ENCODE data around the gene PLCD1.
A peak's percentile ranks its signal among the peaks of the same experiment; 100 is the strongest.
"Not testable (repeated sequence)": the region's sequence is repeated elsewhere in the genome, so short reads cannot be mapped to it uniquely, and the experiment has no call there.

The PLCD1 gene

DNA sequence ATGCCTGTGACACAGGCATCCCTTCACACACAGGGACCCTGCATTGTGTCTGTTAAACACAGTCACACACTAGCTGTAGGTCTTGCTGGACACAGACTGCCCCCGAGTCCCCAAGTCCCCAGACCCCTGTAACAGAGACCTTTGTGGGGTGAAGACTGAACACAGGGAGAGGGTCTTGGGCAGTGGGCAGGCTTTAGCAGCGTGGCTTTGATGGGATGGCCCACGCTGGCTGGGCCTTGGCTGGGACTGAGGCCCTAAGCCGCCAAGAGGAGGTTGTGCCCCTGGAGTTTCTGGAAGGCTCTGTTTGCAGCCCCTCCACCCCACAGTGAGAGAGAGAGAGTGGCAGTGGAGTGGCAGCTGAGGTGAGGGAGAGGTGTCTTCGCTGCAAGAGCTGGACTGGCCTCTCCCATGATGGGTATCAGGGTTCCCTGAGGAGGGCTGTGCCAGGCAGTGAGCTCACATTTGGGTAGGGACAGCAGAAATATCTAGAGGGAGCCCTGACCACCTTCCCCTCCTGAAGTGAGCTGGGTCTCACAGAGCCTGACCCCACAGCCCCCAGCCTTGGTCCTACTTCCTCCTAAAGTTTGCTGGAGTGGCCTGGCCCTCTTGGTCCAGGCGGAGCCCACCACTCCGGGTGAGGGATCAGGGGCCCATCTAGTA, 39.5 kb downstream of the PLCD1 start:
- H3K9me3 ChIP-seq (ENCODE audit: control insufficient read depth in 1 of 2, low read length in 2 of 2), result no peaks in the 10 kb centered on the region
- H3K4me3 ChIP-seq (ENCODE audit: low read depth in 1 of 2, low read length in 2 of 2), result no peak overlapping the region
- no peaks in the 10 kb centered on the region for H3K36me3 ChIP-seq (ENCODE audit: control insufficient read depth in 1 of 2, insufficient read depth in 2 of 2, low read length in 2 of 2)
- peak overlapping the region; percentile 93 for H3K27ac ChIP-seq (ENCODE audit: low read length)
- no peaks in the 10 kb centered on the region for H3K27me3 ChIP-seq (ENCODE audit: low read depth, low read length)
- peaks cover 5 to 6% of the 10 kb centered on the region in 2 donors for H3K4me1 ChIP-seq (ENCODE audit: control insufficient read depth in 1 of 2, insufficient read depth in 2 of 2, low read length in 2 of 2)

DNA sequence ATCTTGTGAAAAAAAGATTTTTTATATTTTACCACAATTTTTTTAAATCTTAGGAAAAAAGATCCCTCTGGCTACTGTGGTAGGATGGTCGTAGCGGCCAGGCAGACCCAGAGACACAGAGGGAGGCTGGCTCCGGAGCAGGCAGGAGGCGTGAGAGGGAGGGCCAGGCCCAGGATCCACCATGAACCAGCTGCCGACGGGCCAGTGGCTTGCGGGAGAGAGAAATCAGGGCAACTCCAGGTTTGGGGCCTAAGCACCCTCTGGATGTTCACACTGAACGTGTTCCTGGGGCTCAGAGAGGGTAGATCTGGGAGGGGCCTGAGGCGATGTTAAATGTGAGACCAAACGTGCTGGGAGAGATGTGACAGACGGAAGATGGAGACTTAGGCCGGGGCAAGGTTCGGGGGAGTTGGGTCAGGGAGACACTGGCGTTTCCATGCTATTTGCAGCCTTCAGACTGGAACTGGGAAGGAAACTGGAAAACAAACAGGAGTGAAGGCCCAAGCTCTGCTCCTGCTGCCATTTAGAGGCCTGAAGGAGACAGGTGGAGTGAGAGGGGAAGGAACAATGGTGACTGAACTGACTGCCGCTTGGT, 40.4 kb downstream of the PLCD1 start:
- no peak overlapping the region for H3K27ac ChIP-seq (ENCODE audit: low read length)
- peaks cover 0 to 4% of the 10 kb centered on the region in 2 donors for H3K36me3 ChIP-seq (ENCODE audit: control insufficient read depth in 1 of 2, insufficient read depth in 2 of 2, low read length in 2 of 2)
- H3K4me1 ChIP-seq (ENCODE audit: control insufficient read depth in 1 of 2, insufficient read depth in 2 of 2, low read length in 2 of 2), result peaks cover 5 to 6% of the 10 kb centered on the region in 2 donors
- no peak overlapping the region for H3K4me3 ChIP-seq (ENCODE audit: low read depth in 1 of 2, low read length in 2 of 2)
- H3K27me3 ChIP-seq (ENCODE audit: low read depth, low read length), result no peaks in the 10 kb centered on the region
- H3K9me3 ChIP-seq (ENCODE audit: control insufficient read depth in 1 of 2, low read length in 2 of 2), result no peaks in the 10 kb centered on the region

DNA sequence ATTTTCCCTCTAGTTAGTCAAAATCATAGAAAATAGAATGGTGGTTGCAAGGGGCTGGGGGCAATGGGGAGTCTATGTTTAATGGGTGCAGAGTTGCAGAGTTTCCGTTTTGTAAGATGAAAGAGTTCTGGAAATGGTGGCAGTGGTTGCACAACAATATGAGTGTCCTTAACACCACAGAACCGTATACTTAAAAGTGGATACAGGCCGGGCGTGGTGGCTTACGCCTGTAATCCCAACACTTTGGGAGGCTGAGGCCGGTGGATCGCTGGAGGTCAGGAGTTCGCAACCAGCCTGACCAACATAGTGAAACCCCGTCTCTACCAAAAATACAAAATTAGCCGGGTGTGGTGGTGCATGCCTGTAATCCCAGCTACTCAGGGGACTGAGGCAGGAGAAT, 41.1 kb downstream of the PLCD1 start:
- H3K9me3 ChIP-seq (ENCODE audit: control insufficient read depth in 1 of 2, low read length in 2 of 2); H3K27ac ChIP-seq (ENCODE audit: low read length); H3K4me1 ChIP-seq (ENCODE audit: control insufficient read depth in 1 of 2, insufficient read depth in 2 of 2, low read length in 2 of 2); H3K4me3 ChIP-seq (ENCODE audit: low read depth in 1 of 2, low read length in 2 of 2); H3K36me3 ChIP-seq (ENCODE audit: control insufficient read depth in 1 of 2, insufficient read depth in 2 of 2, low read length in 2 of 2); H3K27me3 ChIP-seq (ENCODE audit: low read depth, low read length): not testable (repeated sequence)

DNA sequence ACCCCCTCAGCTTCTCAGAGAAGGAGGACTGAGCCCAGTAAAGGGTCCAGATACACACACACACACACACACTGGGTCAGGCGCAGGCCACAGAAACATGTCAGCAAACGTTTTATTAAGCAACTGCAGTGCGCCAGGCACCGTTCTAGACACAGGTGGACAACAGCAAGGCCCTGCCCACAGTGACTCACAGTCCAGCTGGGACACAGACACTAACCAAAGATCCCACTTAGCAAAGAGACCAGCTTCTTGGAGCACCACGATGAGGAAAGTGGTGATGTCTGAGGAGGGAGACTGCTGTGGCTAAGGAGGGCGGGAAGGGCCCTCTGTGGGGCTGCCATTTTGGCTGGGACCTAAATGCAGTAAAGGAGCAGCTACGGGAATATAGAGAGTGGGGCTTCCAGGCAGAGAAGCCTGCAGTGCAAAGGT, 41.7 kb downstream of the PLCD1 start:
- no peaks in the 10 kb centered on the region for H3K9me3 ChIP-seq (ENCODE audit: control insufficient read depth in 1 of 2, low read length in 2 of 2)
- no peak overlapping the region for H3K4me3 ChIP-seq (ENCODE audit: low read depth in 1 of 2, low read length in 2 of 2)
- peak overlapping the region; percentile 80 for H3K27ac ChIP-seq (ENCODE audit: low read length)
- peaks cover under 1 to 4% of the 10 kb centered on the region in 2 donors for H3K36me3 ChIP-seq (ENCODE audit: control insufficient read depth in 1 of 2, insufficient read depth in 2 of 2, low read length in 2 of 2)
- no peaks in the 10 kb centered on the region for H3K27me3 ChIP-seq (ENCODE audit: low read depth, low read length)
- no peaks in the 10 kb centered on the region for H3K4me1 ChIP-seq (ENCODE audit: control insufficient read depth in 1 of 2, insufficient read depth in 2 of 2, low read length in 2 of 2)

DNA sequence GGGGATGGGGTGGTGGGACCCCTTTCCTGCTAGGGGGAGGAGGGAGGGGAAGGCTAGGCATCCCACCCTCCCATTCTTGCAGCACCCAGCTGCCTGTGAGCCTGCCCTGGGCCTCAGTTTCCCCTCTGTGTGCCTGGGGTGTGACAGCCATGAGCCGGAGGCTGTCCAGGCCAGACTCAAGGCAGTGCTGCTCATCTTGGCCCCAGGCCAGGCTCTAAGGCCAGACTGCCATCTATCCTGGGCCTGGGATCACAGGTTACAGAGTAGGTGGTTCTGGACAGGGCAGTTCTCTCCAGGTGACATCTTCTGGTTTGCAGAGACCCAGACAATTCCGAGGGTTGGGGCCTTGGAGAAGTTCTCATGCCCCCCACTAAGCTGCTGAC, 42.1 kb downstream of the PLCD1 start:
- H3K36me3 ChIP-seq (ENCODE audit: control insufficient read depth in 1 of 2, insufficient read depth in 2 of 2, low read length in 2 of 2), result peaks cover 4 to 5% of the 10 kb centered on the region in 2 donors
- no peaks in the 10 kb centered on the region for H3K27me3 ChIP-seq (ENCODE audit: low read depth, low read length)
- H3K27ac ChIP-seq (ENCODE audit: low read length), result peak overlapping the region; percentile 80
- no peaks in the 10 kb centered on the region for H3K4me1 ChIP-seq (ENCODE audit: control insufficient read depth in 1 of 2, insufficient read depth in 2 of 2, low read length in 2 of 2)
- H3K9me3 ChIP-seq (ENCODE audit: control insufficient read depth in 1 of 2, low read length in 2 of 2), result no peaks in the 10 kb centered on the region
- H3K4me3 ChIP-seq (ENCODE audit: low read depth in 1 of 2, low read length in 2 of 2), result no peak overlapping the region

DNA sequence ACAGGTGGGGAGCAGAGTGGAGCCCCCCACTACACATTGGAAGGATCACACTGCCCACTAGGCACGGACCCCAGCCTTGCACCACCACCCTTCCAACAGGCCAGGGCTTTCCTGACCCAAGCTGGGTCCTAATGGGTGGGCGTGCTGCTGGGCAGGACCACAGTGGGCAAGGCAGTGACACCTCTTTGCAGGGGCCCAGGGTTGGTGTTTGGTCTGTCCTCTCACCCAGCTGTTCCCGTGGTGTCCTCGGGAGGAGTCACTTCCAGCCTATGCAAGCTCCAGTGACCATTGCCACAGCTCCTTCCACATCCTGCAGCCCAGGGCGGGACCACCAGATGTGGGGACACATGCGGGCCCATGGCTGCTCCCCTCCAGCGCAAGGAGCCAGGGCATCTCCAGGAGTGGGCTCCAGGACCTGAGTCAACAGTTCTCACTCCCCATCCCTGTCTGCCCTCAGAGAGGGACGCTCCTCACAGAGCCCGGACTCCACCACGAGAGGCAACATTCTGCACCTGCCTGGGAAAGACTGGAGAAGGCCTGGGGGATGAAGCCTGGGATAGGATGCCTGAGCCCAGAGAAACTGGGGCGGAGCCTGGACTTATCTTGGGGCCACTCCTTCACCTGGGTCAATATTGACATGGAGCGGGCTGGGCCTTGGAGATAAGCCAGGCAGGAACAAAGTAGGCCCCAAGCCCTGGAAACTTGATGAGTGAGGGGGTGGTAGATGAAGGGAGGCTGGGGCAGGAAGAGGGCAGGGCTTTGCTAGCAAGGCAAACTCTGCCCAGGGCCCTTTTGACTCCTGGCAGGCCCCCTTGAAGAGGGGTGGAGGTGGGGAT, 42.7 kb downstream of the PLCD1 start:
- Histone ChIP-seq H3K27me3 (ENCODE audit: low read depth, low read length) (no peaks in the 10 kb centered on the region), H3K36me3 (ENCODE audit: control insufficient read depth in 1 of 2, insufficient read depth in 2 of 2, low read length in 2 of 2) (peaks cover 8 to 11% of the 10 kb centered on the region in 2 donors), H3K4me1 (ENCODE audit: control insufficient read depth in 1 of 2, insufficient read depth in 2 of 2, low read length in 2 of 2) (no peaks in the 10 kb centered on the region), H3K9me3 (ENCODE audit: control insufficient read depth in 1 of 2, low read length in 2 of 2) (no peaks in the 10 kb centered on the region), H3K27ac (ENCODE audit: low read length) (peak overlapping the region; percentile 80), H3K4me3 (ENCODE audit: low read depth in 1 of 2, low read length in 2 of 2) (no peak overlapping the region)

DNA sequence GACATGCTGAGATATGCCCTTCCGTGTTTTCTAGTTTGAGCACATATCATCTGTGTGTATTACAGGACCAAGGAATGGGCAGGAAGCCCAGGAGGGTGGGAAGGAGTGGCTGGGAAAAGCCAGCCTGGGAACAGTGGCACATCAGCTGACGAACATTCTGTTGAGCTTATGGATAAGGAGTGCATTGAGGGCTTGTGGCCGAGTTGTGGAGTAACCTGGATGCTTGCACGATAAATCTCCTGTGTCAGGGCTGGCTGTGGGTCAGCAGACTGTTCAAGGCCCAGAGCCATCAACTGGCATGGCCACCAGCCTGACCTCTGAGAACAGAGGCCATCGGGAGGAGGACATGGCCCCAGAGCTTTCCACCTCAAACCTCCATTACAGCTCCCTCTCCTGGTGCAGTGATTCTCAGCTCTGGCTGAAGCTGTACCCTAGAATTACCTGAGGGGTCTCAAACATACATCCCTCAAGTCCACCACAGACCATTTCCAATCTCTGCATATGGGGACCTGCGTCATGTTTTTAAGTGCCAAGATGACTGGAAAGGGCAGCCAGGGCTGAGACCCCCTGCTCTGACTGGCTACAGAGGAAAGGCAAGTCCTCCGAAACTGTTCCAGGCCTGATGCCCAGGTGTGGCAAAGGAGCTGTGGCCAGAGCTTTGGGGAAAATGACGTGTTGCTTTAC, 43.7 kb downstream of the PLCD1 start:
- no peak overlapping the region for H3K4me3 ChIP-seq (ENCODE audit: low read depth in 1 of 2, low read length in 2 of 2)
- no peaks in the 10 kb centered on the region for H3K4me1 ChIP-seq (ENCODE audit: control insufficient read depth in 1 of 2, insufficient read depth in 2 of 2, low read length in 2 of 2)
- H3K27ac ChIP-seq (ENCODE audit: low read length), result peak overlapping the region; percentile 47
- H3K9me3 ChIP-seq (ENCODE audit: control insufficient read depth in 1 of 2, low read length in 2 of 2), result no peaks in the 10 kb centered on the region
- no peaks in the 10 kb centered on the region for H3K27me3 ChIP-seq (ENCODE audit: low read depth, low read length)
- peaks cover 11 to 12% of the 10 kb centered on the region in 2 donors for H3K36me3 ChIP-seq (ENCODE audit: control insufficient read depth in 1 of 2, insufficient read depth in 2 of 2, low read length in 2 of 2)

DNA sequence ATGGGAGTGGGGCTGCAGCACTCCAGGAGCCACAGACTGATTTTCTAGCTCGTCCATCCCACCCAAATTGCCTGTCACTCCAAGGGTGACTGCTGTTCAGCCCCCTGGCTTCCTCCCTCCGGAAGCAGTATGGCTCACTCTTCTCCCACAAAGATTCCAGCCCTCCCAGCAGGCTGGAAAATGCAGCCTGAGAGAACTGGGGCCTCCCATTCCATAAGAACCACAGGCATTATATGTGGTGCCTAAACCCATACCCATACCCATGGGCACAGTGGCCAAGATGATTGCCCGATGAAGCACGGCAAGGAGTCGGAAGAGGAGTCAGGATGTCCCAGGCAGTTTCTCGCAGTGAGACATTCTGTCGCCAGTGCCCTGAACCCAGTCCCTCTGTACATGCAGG, 44.8 kb downstream of the PLCD1 start:
- H3K27ac ChIP-seq (ENCODE audit: low read length), result no peak overlapping the region
- no peaks in the 10 kb centered on the region for H3K4me1 ChIP-seq (ENCODE audit: control insufficient read depth in 1 of 2, insufficient read depth in 2 of 2, low read length in 2 of 2)
- H3K27me3 ChIP-seq (ENCODE audit: low read depth, low read length), result no peaks in the 10 kb centered on the region
- peaks cover 12 to 15% of the 10 kb centered on the region in 2 donors for H3K36me3 ChIP-seq (ENCODE audit: control insufficient read depth in 1 of 2, insufficient read depth in 2 of 2, low read length in 2 of 2)
- H3K9me3 ChIP-seq (ENCODE audit: control insufficient read depth in 1 of 2, low read length in 2 of 2), result no peaks in the 10 kb centered on the region
- no peak overlapping the region for H3K4me3 ChIP-seq (ENCODE audit: low read depth in 1 of 2, low read length in 2 of 2)

DNA sequence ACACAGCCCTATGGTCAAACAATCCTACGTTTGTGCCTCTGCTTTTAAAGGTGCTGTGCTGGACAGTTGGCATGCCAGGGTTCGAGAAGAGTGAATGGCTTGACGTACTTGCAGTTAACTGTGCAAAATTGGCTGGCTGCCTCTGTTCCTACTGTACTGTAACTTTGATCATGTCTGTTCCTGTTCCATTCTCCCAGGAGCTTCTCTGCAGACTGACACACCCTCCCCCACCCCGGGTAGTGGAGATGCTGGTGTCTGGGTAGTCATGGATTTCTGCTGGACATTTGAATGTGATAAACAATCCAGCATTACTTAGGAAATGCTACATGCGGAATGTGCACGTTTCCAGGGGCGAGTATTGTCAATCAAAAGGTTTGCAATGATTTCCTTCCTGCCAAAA, 45.4 kb downstream of the PLCD1 start:
- Histone ChIP-seq H3K27ac (ENCODE audit: low read length) (no peak overlapping the region), H3K36me3 (ENCODE audit: control insufficient read depth in 1 of 2, insufficient read depth in 2 of 2, low read length in 2 of 2) (peaks cover 12 to 15% of the 10 kb centered on the region in 2 donors), H3K9me3 (ENCODE audit: control insufficient read depth in 1 of 2, low read length in 2 of 2) (no peaks in the 10 kb centered on the region), H3K27me3 (ENCODE audit: low read depth, low read length) (no peaks in the 10 kb centered on the region), H3K4me3 (ENCODE audit: low read depth in 1 of 2, low read length in 2 of 2) (no peak overlapping the region), H3K4me1 (ENCODE audit: control insufficient read depth in 1 of 2, insufficient read depth in 2 of 2, low read length in 2 of 2) (no peaks in the 10 kb centered on the region)

DNA sequence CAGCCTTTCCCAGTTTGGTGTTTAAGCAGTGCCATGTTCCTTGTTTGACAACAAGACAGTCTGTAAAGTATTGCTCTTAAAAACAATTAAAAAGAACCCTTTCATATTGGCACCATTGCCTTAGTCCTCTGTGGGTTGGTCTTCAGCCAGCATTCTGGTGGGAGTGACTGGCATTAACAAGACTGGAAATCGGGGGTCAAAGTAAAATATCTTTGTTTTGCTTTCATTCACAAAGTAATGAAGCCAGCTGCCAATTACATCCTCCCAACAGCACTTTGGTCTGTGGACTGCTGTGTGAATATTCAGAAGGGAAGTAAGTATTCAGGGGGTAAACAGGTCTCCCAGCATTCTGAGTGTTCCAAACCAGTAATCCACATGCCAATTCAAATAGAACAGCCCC, 47.1 kb downstream of the PLCD1 start:
- Histone ChIP-seq H3K4me3 (ENCODE audit: low read depth in 1 of 2, low read length in 2 of 2) (no peak overlapping the region), H3K27me3 (ENCODE audit: low read depth, low read length) (no peaks in the 10 kb centered on the region), H3K36me3 (ENCODE audit: control insufficient read depth in 1 of 2, insufficient read depth in 2 of 2, low read length in 2 of 2) (peaks cover 12 to 15% of the 10 kb centered on the region in 2 donors), H3K9me3 (ENCODE audit: control insufficient read depth in 1 of 2, low read length in 2 of 2) (no peaks in the 10 kb centered on the region), H3K4me1 (ENCODE audit: control insufficient read depth in 1 of 2, insufficient read depth in 2 of 2, low read length in 2 of 2) (no peaks in the 10 kb centered on the region), H3K27ac (ENCODE audit: low read length) (no peak overlapping the region)

DNA sequence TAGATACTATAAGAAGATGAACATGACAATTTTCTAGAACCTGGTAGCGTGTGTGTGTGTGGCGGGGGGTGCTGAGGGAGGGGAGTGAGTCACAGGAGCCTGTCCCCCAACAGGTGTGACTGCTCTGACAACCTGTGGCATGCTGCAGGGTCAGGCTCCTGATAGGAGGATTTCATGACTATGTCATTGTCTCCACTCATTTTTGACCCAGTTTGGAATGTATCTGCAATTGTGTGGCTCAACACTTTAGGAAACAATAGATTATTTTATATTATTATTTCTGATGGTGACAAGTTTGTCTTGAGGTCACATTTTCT, 48.1 kb downstream of the PLCD1 start:
- no peaks in the 10 kb centered on the region for H3K9me3 ChIP-seq (ENCODE audit: control insufficient read depth in 1 of 2, low read length in 2 of 2)
- no peaks in the 10 kb centered on the region for H3K4me1 ChIP-seq (ENCODE audit: control insufficient read depth in 1 of 2, insufficient read depth in 2 of 2, low read length in 2 of 2)
- no peak overlapping the region for H3K27ac ChIP-seq (ENCODE audit: low read length)
- H3K27me3 ChIP-seq (ENCODE audit: low read depth, low read length), result no peaks in the 10 kb centered on the region
- H3K36me3 ChIP-seq (ENCODE audit: control insufficient read depth in 1 of 2, insufficient read depth in 2 of 2, low read length in 2 of 2), result peaks cover 12 to 24% of the 10 kb centered on the region in 2 donors
- H3K4me3 ChIP-seq (ENCODE audit: low read depth in 1 of 2, low read length in 2 of 2), result no peak overlapping the region

Measured in muscle layer of duodenum (tissue), 2 donors.